Fibroblast of villous mesenchyme (primary cell): Measurements from ENCODE around the gene C3orf62. TPM values are rescaled to one million over a fixed set of nuclear protein-coding genes. Genes with fewer than 3 reads are reported as not detected.

Experiments used
- DNase-seq: peaks from one replicate; pipeline ENCODE4 v3.0.0-alpha.2; 2010; ENCODE audit warnings: low read depth
- H3K4me3 ChIP-seq: 2 replicates; pipeline ENCODE4 v1.5.1; 2011; ENCODE audit warnings: low read depth, mild to moderate bottlenecking, low read length
- total RNA-seq: library from RNA; depleted of rRNA; stranded (reverse); fragments of >200 nt; gene quantifications from 2 replicates; pipeline ENCODE4 v1.2.3, GENCODE V29; 2012
- TF ChIP-seq, protein P1 (sequence below): IDR thresholded peaks from 2 replicates; pipeline ENCODE4 v1.5.1; 2012; ENCODE audit warnings: low read depth, mild to moderate bottlenecking, low read length; ENCODE audit not compliant: insufficient read depth

The C3orf62 gene
- total RNA-seq, 1 donor: 1.3 TPM

DNA sequence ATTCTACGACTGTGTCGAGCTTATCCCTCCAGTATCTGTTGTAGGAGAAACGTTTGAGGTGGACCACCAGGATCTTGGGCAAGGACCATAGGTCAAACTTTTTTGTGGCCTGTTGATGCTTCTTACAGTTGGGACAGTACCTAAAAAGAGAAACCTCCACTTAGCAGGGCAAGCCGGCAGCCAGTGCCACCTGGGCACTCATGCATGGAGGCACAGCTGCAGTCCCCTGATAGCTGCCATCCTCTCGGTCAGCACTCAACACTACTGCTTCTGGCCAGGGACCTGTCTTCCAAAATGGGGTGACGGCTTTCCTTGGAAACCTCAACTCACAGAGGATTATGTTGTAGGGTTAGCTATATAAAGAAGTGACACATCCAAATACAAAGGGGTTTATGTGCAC is 7.0 kb upstream of the C3orf62 start:
- TF ChIP-seq, protein P1, sequence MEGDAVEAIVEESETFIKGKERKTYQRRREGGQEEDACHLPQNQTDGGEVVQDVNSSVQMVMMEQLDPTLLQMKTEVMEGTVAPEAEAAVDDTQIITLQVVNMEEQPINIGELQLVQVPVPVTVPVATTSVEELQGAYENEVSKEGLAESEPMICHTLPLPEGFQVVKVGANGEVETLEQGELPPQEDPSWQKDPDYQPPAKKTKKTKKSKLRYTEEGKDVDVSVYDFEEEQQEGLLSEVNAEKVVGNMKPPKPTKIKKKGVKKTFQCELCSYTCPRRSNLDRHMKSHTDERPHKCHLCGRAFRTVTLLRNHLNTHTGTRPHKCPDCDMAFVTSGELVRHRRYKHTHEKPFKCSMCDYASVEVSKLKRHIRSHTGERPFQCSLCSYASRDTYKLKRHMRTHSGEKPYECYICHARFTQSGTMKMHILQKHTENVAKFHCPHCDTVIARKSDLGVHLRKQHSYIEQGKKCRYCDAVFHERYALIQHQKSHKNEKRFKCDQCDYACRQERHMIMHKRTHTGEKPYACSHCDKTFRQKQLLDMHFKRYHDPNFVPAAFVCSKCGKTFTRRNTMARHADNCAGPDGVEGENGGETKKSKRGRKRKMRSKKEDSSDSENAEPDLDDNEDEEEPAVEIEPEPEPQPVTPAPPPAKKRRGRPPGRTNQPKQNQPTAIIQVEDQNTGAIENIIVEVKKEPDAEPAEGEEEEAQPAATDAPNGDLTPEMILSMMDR: no peak
- no peak for DNase-seq
- H3K4me3 ChIP-seq: no peak overlapping the region

DNA sequence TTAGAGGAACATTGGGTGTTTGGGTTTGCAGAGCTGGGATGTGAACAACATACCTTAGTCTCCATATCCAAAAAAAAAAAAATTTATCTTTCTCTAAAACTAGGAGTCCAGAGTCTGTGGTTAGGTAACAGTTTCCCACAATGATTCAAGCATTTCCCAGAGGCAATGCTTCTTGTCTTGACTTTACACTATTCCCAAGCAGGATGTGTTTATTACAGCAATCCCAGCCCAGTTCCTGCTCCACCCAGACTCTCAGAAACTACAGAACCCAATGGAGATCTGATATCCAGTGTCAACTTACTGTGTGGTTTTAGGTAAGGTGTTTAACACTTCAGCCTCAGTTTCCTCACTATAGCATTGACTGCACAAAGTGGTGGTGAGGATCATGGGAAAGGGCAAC is 2.3 kb upstream of the C3orf62 start:
- no peak overlapping the region for H3K4me3 ChIP-seq
- TF ChIP-seq, protein P1: no peak
- peak; percentile 57 for DNase-seq

DNA sequence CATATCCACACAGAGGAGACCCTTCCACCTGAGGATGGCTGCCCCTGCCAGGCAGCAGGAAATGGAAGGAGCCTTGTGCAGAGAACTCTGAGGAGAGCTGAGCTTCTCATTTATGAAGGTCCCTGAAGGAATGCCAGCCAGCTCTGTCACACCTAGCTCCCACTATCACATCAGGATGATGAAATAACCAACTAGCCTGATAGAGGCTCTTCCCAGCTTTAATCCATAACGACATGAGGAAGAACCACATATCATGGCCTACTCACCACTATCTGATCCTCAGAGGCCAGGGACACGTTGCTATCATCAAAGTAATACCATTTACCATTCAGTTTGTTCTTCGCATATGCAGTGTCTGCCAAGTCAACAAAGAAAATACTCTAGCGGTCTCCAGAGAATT is 1.5 kb upstream of the C3orf62 start:
- DNase-seq: peak; percentile 47
- TF ChIP-seq, protein P1: no peak
- H3K4me3 ChIP-seq: no peak overlapping the region

DNA sequence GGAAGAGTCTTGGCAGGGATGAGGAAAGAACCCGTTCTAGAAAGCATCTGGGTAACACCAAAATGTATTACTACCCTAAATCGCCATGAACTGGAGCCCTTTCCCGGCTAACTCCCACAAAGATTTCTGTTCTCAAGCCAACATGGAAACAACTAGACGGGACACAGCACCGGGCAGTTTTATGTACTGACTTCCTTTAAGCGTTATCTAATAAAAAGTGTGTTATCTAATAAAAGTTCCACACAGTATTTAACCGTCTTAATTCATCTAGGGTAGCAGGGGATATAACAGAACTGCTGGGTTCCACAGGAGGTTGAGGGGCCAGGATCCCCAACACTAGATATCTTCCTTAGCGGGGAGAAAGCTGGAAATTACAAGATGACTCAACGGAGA is 347 bp upstream of the C3orf62 start:
- H3K4me3 ChIP-seq: peak overlapping the region; percentile 49
- peak; percentile 60 for DNase-seq
- TF ChIP-seq, protein P1: no peak

DNA sequence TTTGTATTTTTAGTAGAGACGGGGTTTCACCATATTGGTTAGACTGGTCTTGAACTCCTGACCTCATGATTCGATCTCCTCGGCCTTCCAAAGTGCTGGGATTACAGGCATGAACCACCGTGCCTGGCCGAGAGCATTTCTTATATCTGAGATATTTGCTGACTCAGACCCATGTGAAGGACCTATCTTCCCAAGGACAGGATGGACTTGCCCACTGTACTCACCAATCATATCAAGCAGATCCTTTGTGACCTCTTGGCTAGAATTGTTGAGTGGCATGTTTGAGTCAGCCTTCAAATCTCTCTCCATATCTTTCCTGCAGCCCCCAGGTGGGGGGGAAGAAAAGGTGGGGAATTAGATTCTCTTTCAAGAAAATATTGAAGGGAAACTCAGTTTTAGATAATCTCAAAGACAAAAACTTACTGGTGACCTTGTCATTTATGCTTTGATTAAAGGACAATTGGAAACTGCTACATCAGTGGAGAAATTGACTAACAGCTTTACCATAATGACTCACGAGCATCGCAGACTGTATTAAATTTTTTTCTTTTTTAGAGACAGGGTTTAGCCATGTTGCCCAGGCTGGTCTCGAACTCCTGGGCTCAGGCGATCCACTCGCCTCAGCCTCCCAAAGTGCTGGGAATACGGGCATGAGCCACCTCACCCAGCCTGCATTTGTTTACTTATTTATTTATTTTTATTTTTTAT is 3.1 kb downstream of the C3orf62 start:
- H3K4me3 ChIP-seq: no peak overlapping the region
- no peak for DNase-seq
- TF ChIP-seq, protein P1: no peak

DNA sequence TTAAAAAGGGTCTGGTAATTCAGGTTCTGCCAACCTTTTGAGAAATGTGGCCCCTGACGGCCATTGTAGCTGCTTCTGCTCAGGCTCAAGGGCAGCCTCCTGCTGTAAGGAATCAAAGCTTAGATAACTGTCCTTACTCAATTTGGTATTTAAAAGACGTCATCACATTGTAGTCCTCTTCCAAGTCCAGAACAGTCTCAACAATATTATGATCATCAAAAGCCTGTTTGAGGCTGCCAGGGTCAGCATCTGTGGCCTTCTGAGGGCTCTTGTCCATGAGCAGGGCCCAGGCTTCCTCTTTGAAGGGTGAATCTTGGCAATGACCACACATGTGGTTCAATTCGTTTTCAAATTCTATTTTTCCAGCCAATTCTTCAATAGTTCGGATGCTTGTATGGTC is 6.0 kb downstream of the C3orf62 start:
- no peak overlapping the region for H3K4me3 ChIP-seq
- no peak for DNase-seq
- TF ChIP-seq, protein P1: no peak

DNA sequence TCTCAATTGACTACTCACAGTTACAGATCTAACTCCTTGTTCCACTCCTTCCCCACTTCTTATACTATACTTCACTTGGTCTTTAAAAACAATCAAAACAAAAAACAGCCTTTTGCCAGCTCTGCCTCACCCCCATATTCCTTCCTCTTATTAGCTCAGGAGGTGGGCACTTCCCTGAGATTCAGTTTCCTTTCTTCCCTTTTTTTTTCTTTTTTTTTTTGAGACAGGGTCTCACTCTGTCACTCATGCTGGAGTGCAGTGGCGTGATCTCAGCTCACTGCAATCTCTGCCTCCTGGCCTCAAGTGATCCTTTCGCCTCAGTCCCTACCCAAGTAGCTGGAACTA is 6.9 kb downstream of the C3orf62 start:
- TF ChIP-seq, protein P1: no peak
- no peak overlapping the region for H3K4me3 ChIP-seq
- no peak for DNase-seq
